HepG2 (cell line): ENCODE measurements around the gene ORMDL3. TPM values are rescaled to one million over a fixed set of nuclear protein-coding genes. Genes with fewer than 3 reads are reported as not detected.

Source experiments
- ATAC-seq: fragments of 200-7000 bp; cut with Tn5 transposase; 3 replicates; pipeline ENCODE4 v1.9.1; 2020; ENCODE audit warnings: mild to moderate bottlenecking, moderate library complexity
- Bru-seq: library from RNA; stranded (reverse); fragments of 400-500 nt; gene quantifications from one replicate; lab custom pipeline; 2021; lab: Mats Ljungman, UMichigan
- BruChase-seq, 2 experiments: library from RNA; stranded (reverse); fragments of 400-500 nt; gene quantifications; one replicate each; lab custom pipeline; 2021; lab: Mats Ljungman, UMichigan
- BruUV-seq: library from RNA; stranded (reverse); fragments of 400-500 nt; replicated peaks from 2 replicates; lab custom pipeline; 2021; lab: Mats Ljungman, UMichigan
- CTCF ChIA-PET: fragments of 300-600 bp; formaldehyde crosslinking; extraction: SDS; loops from one replicate; lab custom pipeline; 2021; ENCODE audit warnings: low total read pairs, inconsistent platforms, low intra/inter-chr PET ratio; lab: Yijun Ruan, JAX
- POLR2A ChIA-PET: fragments of 350-600 bp; sonication (Branson Sonifier 250); formaldehyde crosslinking; loops from one replicate; lab custom pipeline; 2020; ENCODE audit warnings: antibody characterized with exemption, inconsistent platforms; lab: Yijun Ruan, JAX
- DNase-seq: peaks from one replicate; pipeline ENCODE4 v3.0.0-alpha.2; 2015; ENCODE audit warnings: low spot score
- FAIRE-seq: peaks from 3 replicates; lab custom pipeline; 2011; peaks lifted over from hg19 to GRCh38; lab: Jason Lieb, UNC
- H2AFZ ChIP-seq: one replicate; pipeline ENCODE4 v1.6.1; 2011; ENCODE audit warnings: low read length, inconsistent platforms
- H3K27ac ChIP-seq: fragments of 300-600 bp; 3 replicates; pipeline ENCODE4 v1.8.0; 2011; ENCODE audit warnings: mixed run types, mild to moderate bottlenecking, mixed read lengths, low read length, inconsistent platforms; ENCODE audit not compliant: insufficient read depth; ENCODE audit errors: extremely low read length
- H3K27me3 ChIP-seq, 2 experiments: fragments of 200-600 bp in 1 of 2; 2 replicates in 1 of 2; 3 replicates in 1 of 2; pipeline versions ENCODE4 v1.6.0 to v1.8.0; 2011; ENCODE audit warnings: low read length in 2 of 2, mild to moderate bottlenecking in 2 of 2, moderate library complexity in 2 of 2, inconsistent platforms in 1 of 2; ENCODE audit not compliant: insufficient read depth in 2 of 2, control insufficient read depth in 1 of 2
- H3K36me3 ChIP-seq, 2 experiments: fragments of 200-600 bp in 1 of 2; replicated peaks in 1 of 2; 2 replicates in 1 of 2; 3 replicates in 1 of 2; pipeline versions ENCODE4 v1.5.1 to v1.8.0; 2011; ENCODE audit warnings: low read length in 2 of 2, inconsistent platforms in 1 of 2; ENCODE audit not compliant: insufficient read depth in 2 of 2, control insufficient read depth in 1 of 2
- H3K4me1 ChIP-seq: 2 replicates; pipeline ENCODE4 v1.5.1; 2012; ENCODE audit warnings: low read length, inconsistent platforms; ENCODE audit not compliant: insufficient read depth
- H3K4me2 ChIP-seq: 2 replicates; pipeline ENCODE4 v1.6.0; 2011; ENCODE audit warnings: low read depth, low read length, inconsistent platforms
- H3K4me3 ChIP-seq, 3 experiments: fragments of 200-600 bp in 1 of 3; sonication (generic), shearing (Covaris generic) in 1 of 3; replicated peaks in 1 of 3; 2 replicates each; pipeline ENCODE4 v1.5.1; 2011 to 2016; ENCODE audit warnings: low read length in 3 of 3, inconsistent platforms in 2 of 3, low read depth in 2 of 3, mild to moderate bottlenecking in 2 of 3, control low read depth in 1 of 3, mixed read lengths in 1 of 3; ENCODE audit not compliant: insufficient read depth in 1 of 3
- H3K79me2 ChIP-seq: one replicate; pipeline ENCODE4 v1.6.1; 2011; ENCODE audit warnings: low read length, inconsistent platforms; ENCODE audit not compliant: insufficient read depth
- H3K9ac ChIP-seq: 2 replicates; pipeline ENCODE4 v1.6.0; 2011; ENCODE audit warnings: mild to moderate bottlenecking, low read depth, low read length, inconsistent platforms; ENCODE audit not compliant: insufficient read depth
- H3K9me3 ChIP-seq: 2 replicates; pipeline ENCODE4 v1.5.1; 2012; ENCODE audit warnings: mild to moderate bottlenecking, low read length
- H4K20me1 ChIP-seq: 2 replicates; pipeline ENCODE4 v1.6.0; 2011; ENCODE audit warnings: inconsistent platforms, mild to moderate bottlenecking, low read length, moderate library complexity; ENCODE audit not compliant: insufficient read depth
- ATF2 ChIP-seq: sonication (generic); formaldehyde crosslinking; IDR thresholded peaks from 2 replicates; pipeline ENCODE4 v1.4.0; 2020; ENCODE audit warnings: missing genetic modification reagents
- KLF13 ChIP-seq: sonication (generic); formaldehyde crosslinking; IDR thresholded peaks from 2 replicates; pipeline ENCODE4 v1.4.0; 2020; ENCODE audit warnings: mild to moderate bottlenecking, missing genetic modification reagents
- PBX2 ChIP-seq: IDR thresholded peaks from 2 replicates; pipeline ENCODE4 v1.6.1; 2016; ENCODE audit warnings: control low read depth
- SATB2 ChIP-seq: sonication (generic); formaldehyde crosslinking; IDR thresholded peaks from 2 replicates; pipeline ENCODE4 v1.5.0; 2020; ENCODE audit warnings: missing genetic modification reagents
- SNAPC2 ChIP-seq: sonication (generic); formaldehyde crosslinking; IDR thresholded peaks from 2 replicates; pipeline ENCODE4 v1.8.1; 2022; ENCODE audit warnings: mild to moderate bottlenecking, missing genetic modification reagents
- SRSF9 ChIP-seq: fragments of 200-400 bp; formaldehyde crosslinking; IDR thresholded peaks from 2 replicates; pipeline ENCODE4 v1.6.1; 2018; ENCODE audit warnings: borderline replicate concordance, mild to moderate bottlenecking, low read depth, low read length; ENCODE audit not compliant: insufficient read depth, poor library complexity, severe bottlenecking
- ZFP82 ChIP-seq: sonication (generic); formaldehyde crosslinking; IDR thresholded peaks from 2 replicates; pipeline ENCODE4 v1.5.1; 2020; ENCODE audit warnings: mild to moderate bottlenecking, missing genetic modification reagents, borderline replicate concordance
- ZFY ChIP-seq: sonication (generic); formaldehyde crosslinking; IDR thresholded peaks from 2 replicates; pipeline ENCODE4 v1.4.0; 2020; ENCODE audit warnings: missing genetic modification reagents
- ZNF205 ChIP-seq: IDR thresholded peaks from 2 replicates; pipeline ENCODE4 v1.6.1; 2018; ENCODE audit warnings: missing biosample characterization, missing genetic modification reagents
- ZNF251 ChIP-seq: sonication (generic); formaldehyde crosslinking; IDR thresholded peaks from 2 replicates; pipeline ENCODE4 v1.9.0; 2021; ENCODE audit warnings: mild to moderate bottlenecking, missing genetic modification reagents
- ZNF451 ChIP-seq: sonication (generic); formaldehyde crosslinking; IDR thresholded peaks from 2 replicates; pipeline ENCODE4 v1.5.0; 2020; ENCODE audit warnings: mild to moderate bottlenecking, missing genetic modification reagents
- ZNF704 ChIP-seq: sonication (generic); formaldehyde crosslinking; IDR thresholded peaks from 2 replicates; pipeline ENCODE4 v1.8.1; 2023; ENCODE audit warnings: mild to moderate bottlenecking, inconsistent platforms, moderate library complexity, missing genetic modification reagents, borderline replicate concordance
- WGBS: methylation state at CpG from one replicate; pipeline ENCODE4 v1.1.6; 2017; ENCODE audit warnings: low lambda C conversion rate; 5-methylcytosine and 5-hydroxymethylcytosine counted together
- in situ Hi-C: cut with HindIII; loops from 2 replicates; pipeline ENCODE4 v1.10.0; 2017; ENCODE audit warnings: low pct_unique_long_range_greater_than_20kb; ENCODE audit not compliant: extremely low pct_ligation_motif_present
- intact Hi-C: fragments of 100-400 bp; cut with micrococcal nuclease; formaldehyde crosslinking; loops from one replicate; pipeline ENCODE4 v1.10.0; 2022; ENCODE audit not compliant: unreplicated experiment
- long read RNA-seq, 2 experiments: library from RNA in 1 of 2; library from polyadenylated mRNA in 1 of 2; stranded (forward) in 1 of 2; unstranded in 1 of 2; transcript quantifications; one replicate each; pipeline ENCODE4 v2.0.0, GENCODE V29; 2019 to 2022
- polyA minus RNA-seq, 3 experiments: library from RNA; depleted of rRNA, polyadenylated mRNA; stranded (reverse); fragments of >200 nt; gene quantifications; 2 replicates each; pipeline ENCODE4 v1.2.3, GENCODE V29; 2011; ENCODE audit warnings: low replicate concordance in 1 of 3
- polyA plus RNA-seq, 8 experiments: library from polyadenylated mRNA; depleted of rRNA in 3 of 8; stranded (reverse) in 7 of 8; unstranded in 1 of 8; fragments of >200 nt; fragmentation: Illumina TruSeq in 4 of 8; extraction: Trizol in 4 of 8; gene quantifications; 2 replicates each; pipeline versions ENCODE4 v1.2.1 to v1.2.3, GENCODE V29; 2011 to 2016; ENCODE audit warnings: low read depth in 4 of 8, missing spikeins in 1 of 8, mixed read lengths in 1 of 8; ENCODE audit not compliant: insufficient read depth in 1 of 8
- total RNA-seq, 5 experiments: library from RNA; depleted of rRNA; stranded (reverse); fragments of >200 nt; fragmentation: Illumina TruSeq; extraction: Trizol; gene quantifications; 2 replicates each; pipeline ENCODE4 v1.2.3, GENCODE V29; 2016; ENCODE audit warnings: low read depth in 1 of 5

The ORMDL3 gene
- 125 and 181 TPM in 2 replicates for total RNA-seq (2016; rRNA removed; fragmentation: Illumina TruSeq; extraction: Trizol)
- total RNA-seq (2016; cell fraction: cytosol; rRNA removed; fragmentation: Illumina TruSeq; extraction: Trizol; ENCODE audit: low read depth), result 52.8 and 58.2 TPM in 2 replicates
- 110 and 214 TPM in 2 replicates for total RNA-seq (2016; cell fraction: insoluble cytoplasmic fraction; rRNA removed; fragmentation: Illumina TruSeq; extraction: Trizol)
- total RNA-seq (2016; cell fraction: membrane; rRNA removed; fragmentation: Illumina TruSeq; extraction: Trizol), result 136 and 143 TPM in 2 replicates
- 112 and 134 TPM in 2 replicates for total RNA-seq (2016; cell fraction: nucleus; rRNA removed; fragmentation: Illumina TruSeq; extraction: Trizol)
- polyA plus RNA-seq (2011; rRNA removed), result 384 and 546 TPM in 2 replicates
- 330 and 331 TPM in 2 replicates for polyA plus RNA-seq (2011; cell fraction: cytosol; rRNA removed)
- polyA plus RNA-seq (2011; cell fraction: nucleus; rRNA removed), result 319 and 431 TPM in 2 replicates
- 176 and 292 TPM in 2 replicates for polyA plus RNA-seq (2012)
- polyA plus RNA-seq (2016; cell fraction: cytosol; fragmentation: Illumina TruSeq; extraction: Trizol; ENCODE audit: low read depth), result 35.1 and 42.1 TPM in 2 replicates
- polyA plus RNA-seq (2016; cell fraction: insoluble cytoplasmic fraction; fragmentation: Illumina TruSeq; extraction: Trizol; ENCODE audit: low read depth), result 81.8 and 96.3 TPM in 2 replicates
- polyA plus RNA-seq (2016; cell fraction: membrane; fragmentation: Illumina TruSeq; extraction: Trizol; ENCODE audit: low read depth), result 72.9 and 81.6 TPM in 2 replicates
- 169 and 170 TPM in 2 replicates for polyA plus RNA-seq (2016; cell fraction: nucleus; fragmentation: Illumina TruSeq; extraction: Trizol; ENCODE audit: insufficient read depth, low read depth)
- 76.0 and 1,167 TPM in 2 replicates for polyA minus RNA-seq (2011; rRNA and poly(A)+ RNA removed; ENCODE audit: low replicate concordance)
- polyA minus RNA-seq (2011; cell fraction: cytosol; rRNA and poly(A)+ RNA removed), result 115 and 192 TPM in 2 replicates
- 79.2 and 94.6 TPM in 2 replicates for polyA minus RNA-seq (2011; cell fraction: nucleus; rRNA and poly(A)+ RNA removed)
- percentile 89 among the genes with signal in this experiment for Bru-seq, nascent RNA
- BruChase-seq, experiment 1, labeled RNA remaining after a 6-hour chase, result percentile 98 among the genes with signal in this experiment
- BruChase-seq, experiment 2, labeled RNA remaining after a 2-hour chase, result percentile 96 among the genes with signal in this experiment
- long read RNA-seq, experiment 1, transcript ORMDL3-204 (4 exons, 2,106 nt), result minor isoform, 7 of 23 reads
- long read RNA-seq, experiment 1, transcript ORMDL3-201 (4 exons, 2,111 nt), result major isoform, 9 of 23 reads
- long read RNA-seq, experiment 1, partial matches to known transcripts, result 0 of 23 reads
- long read RNA-seq, experiment 1, other reads (novel, unspliced or antisense), result 7 of 23 reads
- long read RNA-seq, experiment 2, transcript ORMDL3-204 (4 exons, 2,106 nt), result minor isoform, 31 of 323 reads
- long read RNA-seq, experiment 2, transcript ORMDL3-201 (4 exons, 2,111 nt), result major isoform, 77 of 323 reads
- long read RNA-seq, experiment 2, partial matches to known transcripts, result 23 of 323 reads
- long read RNA-seq, experiment 2, other reads (novel, unspliced or antisense), result 190 of 323 reads

- WGBS, result 3% methylated on average over 58 of the region's 72 CpGs
- FAIRE-seq (peak; percentile 78), ATAC-seq (peak; percentile 71), DNase-seq (peak; percentile 94)
- Histone ChIP-seq H3K27ac (peak within 1 kb of the TSS; percentile 93), H3K36me3 (peaks cover 12 to 18% of the 10 kb centered on the region in 2 experiments), H3K4me1 (peaks cover 65% of the 10 kb centered on the region), H4K20me1 (peaks cover 5% of the 10 kb centered on the region; the same call in 1 of the 2 replicates), H3K4me2 (peak within 1 kb of the TSS; percentile 97), H3K4me3 (peak within 1 kb of the TSS; percentile 72 to 96 (median 90)), H3K9me3 (no peaks in the 10 kb centered on the region), H3K27me3 (no peaks in the 10 kb centered on the region; a peak in 1 of 5 replicates), H3K9ac (peak within 1 kb of the TSS; percentile 90), H3K79me2 (peaks cover 46% of the 10 kb centered on the region), H2AFZ (peak within 1 kb of the TSS; percentile 86)
- BruUV-seq, result no TSS peak
- in situ Hi-C loops, result no loop called here
- CTCF ChIA-PET, result interaction anchor here (1.0 kb wide), 1 partner anchor 56 kb away, joined by 3 read pairs; no protein-coding TSS in a partner anchor
- POLR2A ChIA-PET, result interaction anchor here (0.8 to 5.3 kb wide), 15 partner anchors 9 to 399 kb away, joined by 3 to 47 read pairs (median 4); partner anchors contain the start of genes GSDMB and PSMD3
- intact Hi-C loops, result loop anchor here (1.0 to 10.0 kb wide), 3 partner anchors 11 to 177 kb away; partner anchors contain the start of genes NR1D1 and PSMD3
- TF ChIP-seq ZFY (CRISPR knock-in tag) (peak; percentile 97), KLF13 (no peak), SRSF9 (no peak), ZNF704 (CRISPR knock-in tag) (no peak; the same call in 1 of the 2 replicates), PBX2 (CRISPR knock-in tag) (no peak), ZNF451 (CRISPR knock-in tag) (no peak), ZNF251 (CRISPR knock-in tag) (no peak), ZFP82 (CRISPR knock-in tag) (peak; percentile 82), ATF2 (CRISPR knock-in tag) (peak; percentile 89), SATB2 (no peak), ZNF205 (peak; percentile 85), SNAPC2 (CRISPR knock-in tag) (0 out of 2 replicates have a peak, but pooled peaks have one; percentile 2)
Observed at GRCh38 chr17:39927101-39927928, at the start of gene ORMDL3, which contains the start of gene LRRC3C. TSS of gene ORMDL3 (minus strand) at chr17:39927601. CDS start at chr17:39924203, 3,398 bp downstream. TSS of gene LRRC3C (plus strand) at chr17:39927732. CDS start at chr17:39941524, 13,792 bp downstream.
